A549 (cell line): ENCODE measurements around the gene ENHO. TPM values are rescaled to one million over a fixed set of nuclear protein-coding genes. Genes with fewer than 3 reads are reported as not detected.

Experiments used
- ATAC-seq, 2 experiments: fragments of 200-7000 bp in 1 of 2; fragments of >200 bp in 1 of 2; cut with Nextera tagmentation in 1 of 2; cut with Tn5 transposase in 1 of 2; 3 replicates each; pipeline versions ENCODE4 v1.8.0 to v1.9.1; 2018 to 2020; ENCODE audit warnings: mild to moderate bottlenecking in 1 of 2, moderate library complexity in 1 of 2
- CTCF ChIA-PET: fragments of 300-600 bp; sonication (Branson Sonifier 250); formaldehyde crosslinking; extraction: SDS; loops from one replicate; lab custom pipeline; 2021; ENCODE audit warnings: antibody characterized with exemption, inconsistent platforms; lab: Yijun Ruan, JAX
- POLR2A ChIA-PET: fragments of 350-600 bp; formaldehyde crosslinking; extraction: SDS; loops from one replicate; lab custom pipeline; 2021; ENCODE audit warnings: antibody characterized with exemption, inconsistent platforms; lab: Yijun Ruan, JAX
- DNase-seq, 2 experiments: peaks; one replicate each; pipeline versions ENCODE4 v3.0.0 to v3.0.0-alpha.2; 2011 to 2016; ENCODE audit warnings: low read depth in 1 of 2, low spot score in 1 of 2
- FAIRE-seq: peaks from 2 replicates; lab custom pipeline; 2011; peaks lifted over from hg19 to GRCh38; lab: Jason Lieb, UNC
- H3K27ac ChIP-seq, 2 experiments: fragments of >200 bp; sonication (Bioruptor Twin); formaldehyde crosslinking; 3 replicates each; pipeline ENCODE4 v1.5.1; 2016 to 2017
- H3K4me1 ChIP-seq: fragments of >200 bp; sonication (Bioruptor Twin); formaldehyde crosslinking; 3 replicates; pipeline ENCODE4 v1.6.1; 2016
- H3K4me2 ChIP-seq: fragments of >200 bp; sonication (Bioruptor Twin); formaldehyde crosslinking; 3 replicates; pipeline ENCODE4 v1.6.1; 2016
- H3K4me3 ChIP-seq: fragments of >200 bp; sonication (Bioruptor Twin); formaldehyde crosslinking; 3 replicates; pipeline ENCODE4 v1.5.1; 2016
- H3K9me3 ChIP-seq: fragments of >200 bp; sonication (Bioruptor Twin); formaldehyde crosslinking; 3 replicates; pipeline ENCODE4 v1.6.1; 2016
- BCL3 ChIP-seq: fragments of >200 bp; sonication (Bioruptor Twin); formaldehyde crosslinking; IDR thresholded peaks from 3 replicates; pipeline ENCODE4 v1.6.1; 2016
- CBX2 ChIP-seq: fragments of 200-600 bp; sonication (generic); IDR thresholded peaks from 2 replicates; pipeline ENCODE4 v1.6.1; 2016; ENCODE audit warnings: low read depth, mild to moderate bottlenecking, borderline replicate concordance
- CHD4 ChIP-seq: fragments of 200-600 bp; sonication (generic); IDR thresholded peaks from 2 replicates; pipeline ENCODE4 v1.6.1; 2016; ENCODE audit warnings: antibody characterized with exemption, mild to moderate bottlenecking, borderline replicate concordance
- CTCF ChIP-seq: fragments of >200 bp; sonication (Bioruptor Twin); formaldehyde crosslinking; IDR thresholded peaks from 3 replicates; pipeline ENCODE4 v1.5.1; 2016
- E2F6 ChIP-seq: IDR thresholded peaks from 2 replicates; pipeline ENCODE4 v1.6.1; 2012; ENCODE audit warnings: low read depth, borderline replicate concordance
- HES2 ChIP-seq: fragments of >200 bp; sonication (Bioruptor Twin); formaldehyde crosslinking; IDR thresholded peaks from 2 replicates; pipeline ENCODE4 v1.6.1; 2016
- HEYL ChIP-seq: fragments of 250-450 bp; sonication (Bioruptor Pico); IDR thresholded peaks from 2 replicates; pipeline ENCODE4 v1.8.0; 2021; ENCODE audit warnings: mild to moderate bottlenecking, moderate library complexity
- JUNB ChIP-seq: fragments of >200 bp; sonication (Bioruptor Twin); formaldehyde crosslinking; IDR thresholded peaks from 2 replicates; pipeline ENCODE4 v1.6.1; 2016
- NR3C1 ChIP-seq: fragments of >200 bp; sonication (Bioruptor Twin); formaldehyde crosslinking; IDR thresholded peaks from 3 replicates; pipeline ENCODE4 v1.6.1; 2017
- PBX3 ChIP-seq: IDR thresholded peaks from 2 replicates; pipeline ENCODE4 v1.6.1; 2012
- POLR2A ChIP-seq: IDR thresholded peaks from 2 replicates; pipeline ENCODE4 v1.6.1; 2012; ENCODE audit warnings: mild to moderate bottlenecking, low read length
- RAD21 ChIP-seq, 2 experiments: fragments of >200 bp in 1 of 2; sonication (Bioruptor Twin) in 1 of 2; formaldehyde crosslinking in 1 of 2; IDR thresholded peaks in 1 of 2; conservative IDR thresholded peaks in 1 of 2; 2 replicates in 1 of 2; 3 replicates in 1 of 2; pipeline ENCODE4 v1.6.1; 2012 to 2018; ENCODE audit warnings: inconsistent platforms in 1 of 2
- RCOR1 ChIP-seq: fragments of 150-350 bp; IDR thresholded peaks from 2 replicates; pipeline ENCODE4 v1.6.1; 2014; ENCODE audit warnings: antibody characterized with exemption, low read length, low read depth
- SMC3 ChIP-seq: fragments of >200 bp; sonication (Bioruptor Twin); formaldehyde crosslinking; IDR thresholded peaks from 3 replicates; pipeline ENCODE4 v1.6.1; 2018; ENCODE audit warnings: inconsistent platforms
- TFCP2L1 ChIP-seq: fragments of 250-450 bp; sonication (Bioruptor Pico); IDR thresholded peaks from 2 replicates; pipeline ENCODE4 v1.5.0; 2021; ENCODE audit warnings: mild to moderate bottlenecking
- ZFP36 ChIP-seq: fragments of 450-650 bp; IDR thresholded peaks from 2 replicates; pipeline ENCODE4 v1.6.1; 2014; ENCODE audit warnings: borderline replicate concordance; ENCODE audit not compliant: partially characterized antibody
- ZNF302 ChIP-seq: fragments of 250-450 bp; sonication (Bioruptor Pico); IDR thresholded peaks from 2 replicates; pipeline ENCODE4 v1.9.0; 2021; ENCODE audit warnings: inconsistent platforms, mild to moderate bottlenecking, moderate library complexity
- ZSCAN20 ChIP-seq: fragments of 250-450 bp; sonication (Bioruptor Pico); IDR thresholded peaks from 2 replicates; pipeline ENCODE4 v1.8.0; 2022; ENCODE audit warnings: mild to moderate bottlenecking, moderate library complexity
- WGBS: methylation state at CpG from one replicate; pipeline ENCODE4 v1.1.6; 2017; ENCODE audit errors: missing lambda C conversion rate; 5-methylcytosine and 5-hydroxymethylcytosine counted together
- polyA plus RNA-seq, 4 experiments: library from polyadenylated mRNA; depleted of rRNA in 3 of 4; stranded (reverse); fragments of >200 nt; fragmentation: RNase III in 1 of 4; extraction: RNeasy Plus Mini Kit Qiagen cat#74134 plus additional on column Dnase treatment in 1 of 4; gene quantifications; 2 replicates in 3 of 4; 3 replicates in 1 of 4; pipeline ENCODE4 v1.2.3, GENCODE V29; 2011 to 2017

ENHO gene
- polyA plus RNA-seq, 2 of the 4 experiments (the other 2 are of a cell fraction), result 0.28 to 1.7 TPM

GRCh38 chr9:34501372-34501771 is 21.4 kb downstream of the ENHO start:
- no peak for ATAC-seq
- CTCF ChIA-PET, result interaction anchor here (0.9 to 7.1 kb wide), 33 partner anchors 12 to 167 kb away, joined by 3 to 114 read pairs (median 10); no protein-coding TSS in a partner anchor
- DNase-seq, result no peak
- H3K4me2 ChIP-seq, result no peak overlapping the region
- no peak for FAIRE-seq
- WGBS, result 57% methylated on average over 2 of the region's 2 CpGs
- no peak for TF ChIP-seq ZNF302 (CRISPR knock-in tag)
- no peak for TF ChIP-seq BCL3
- TF ChIP-seq ZFP36, result no peak
- TF ChIP-seq CHD4, result no peak
- no peak for TF ChIP-seq NR3C1
- TF ChIP-seq CBX2, result no peak
- TF ChIP-seq JUNB, result no peak
- no peak for TF ChIP-seq HEYL (CRISPR knock-in tag)
- no peak for TF ChIP-seq HES2
- TF ChIP-seq, all 56 proteins: peak for 0
- Histone ChIP-seq H3K4me3 (no peak overlapping the region), H3K9me3 (no peaks in the 10 kb centered on the region), H3K4me1 (peaks cover 6% of the 10 kb centered on the region; the same call in 1 of the 3 replicates), H3K27ac (no peak overlapping the region)
- POLR2A ChIA-PET, result no interaction called here

- H3K4me1 ChIP-seq, result peaks cover 6% of the 10 kb centered on the region; the same call in 1 of the 3 replicates
- ChIA-PET POLR2A (no interaction called here), CTCF (interaction anchor here (0.6 to 7.1 kb wide), 47 partner anchors 12 to 352 kb away, joined by 3 to 114 read pairs (median 5); no protein-coding TSS in a partner anchor)
- no peak overlapping the region for H3K4me3 ChIP-seq
- no peak overlapping the region for H3K27ac ChIP-seq
- TF ChIP-seq SMC3, result peak; percentile 91
- TF ChIP-seq E2F6, result no peak
- peak; percentile 83 to 85 for TF ChIP-seq RAD21 (conservative IDR thresholded peaks at IDR 0.05 in 1 of 2, IDR thresholded peaks at IDR 0.05 in 1 of 2)
- TF ChIP-seq CTCF, result peak; percentile 93
- no peak for TF ChIP-seq ZSCAN20 (CRISPR knock-in tag)
- 2% methylated on average over 6 of the region's 6 CpGs for WGBS
- DNase-seq (peak; percentile 43 to 73), ATAC-seq (peak; percentile 62 to 84), FAIRE-seq (peak; percentile 54)
- H3K4me2 ChIP-seq, result no peak overlapping the region
- H3K9me3 ChIP-seq, result no peaks in the 10 kb centered on the region
Observed at GRCh38 chr9:34500623-34501267, 22.0 kb downstream of the ENHO start.

GRCh38 chr9:34499076-34499475 is 23.7 kb downstream of the ENHO start:
- H3K4me2 ChIP-seq, result no peak overlapping the region
- ChIA-PET POLR2A (no interaction called here), CTCF (interaction anchor here (1.0 to 9.1 kb wide), 13 partner anchors 9 to 167 kb away, joined by 3 to 114 read pairs (median 16); no protein-coding TSS in a partner anchor)
- DNase-seq (no peak), FAIRE-seq (no peak), ATAC-seq (no peak)
- H3K4me3 ChIP-seq, result no peak overlapping the region
- WGBS, result 49% methylated on average over 2 of the region's 2 CpGs
- H3K9me3 ChIP-seq, result no peaks in the 10 kb centered on the region
- peaks cover 6% of the 10 kb centered on the region; the same call in 1 of the 3 replicates for H3K4me1 ChIP-seq
- no peak for TF ChIP-seq TFCP2L1 (CRISPR knock-in tag)
- TF ChIP-seq POLR2A, result no peak
- no peak for TF ChIP-seq PBX3
- no peak for TF ChIP-seq RCOR1
- no peak overlapping the region for H3K27ac ChIP-seq
